KMS-11 (cell line): ENCODE data around the gene C1orf52.

Experiments
- H2AFZ ChIP-seq: fragments of 200-600 bp; sonication (generic); 2 replicates; pipeline ENCODE4 v1.6.1; 2016; ENCODE audit warnings: antibody characterized with exemption, mixed run types, low read depth
- H3K27ac ChIP-seq: fragments of 200-600 bp; sonication (generic); 2 replicates; pipeline ENCODE4 v1.6.1; 2016; ENCODE audit warnings: mild to moderate bottlenecking, mixed run types
- H3K27me3 ChIP-seq: fragments of 200-600 bp; sonication (generic); 2 replicates; pipeline ENCODE4 v1.6.1; 2017; ENCODE audit warnings: mild to moderate bottlenecking, low read depth, mixed run types, moderate library complexity; ENCODE audit not compliant: insufficient read depth
- H3K36me3 ChIP-seq: fragments of 200-600 bp; sonication (generic); 2 replicates; pipeline ENCODE4 v1.6.1; 2017; ENCODE audit warnings: mild to moderate bottlenecking, mixed run types; ENCODE audit not compliant: insufficient read depth
- H3K4me1 ChIP-seq: fragments of 200-600 bp; sonication (generic); 2 replicates; pipeline ENCODE4 v1.6.1; 2016; ENCODE audit warnings: mild to moderate bottlenecking, low read depth, mixed run types; ENCODE audit not compliant: poor library complexity, severe bottlenecking
- H3K4me2 ChIP-seq: fragments of 200-600 bp; sonication (generic); 2 replicates; pipeline ENCODE4 v1.7.0; 2016; ENCODE audit warnings: mild to moderate bottlenecking, mixed run types
- H3K4me3 ChIP-seq: fragments of 200-600 bp; sonication (generic); IDR thresholded peaks from 2 replicates; pipeline ENCODE4 v1.6.1; 2017; ENCODE audit warnings: low read depth, low read length, mixed read lengths; ENCODE audit not compliant: insufficient read depth
- H3K79me2 ChIP-seq: fragments of 200-600 bp; sonication (generic); 2 replicates; pipeline ENCODE4 v1.6.1; 2016; ENCODE audit warnings: low read depth, mixed run types; ENCODE audit not compliant: insufficient read depth
- H3K9ac ChIP-seq: fragments of 200-600 bp; sonication (generic); 2 replicates; pipeline ENCODE4 v1.6.1; 2016; ENCODE audit warnings: mild to moderate bottlenecking, mixed run types
- H4K20me1 ChIP-seq: fragments of 200-600 bp; sonication (generic); 2 replicates; pipeline ENCODE4 v1.6.1; 2016; ENCODE audit warnings: mild to moderate bottlenecking, mixed run types; ENCODE audit not compliant: insufficient read depth
- CTCF ChIP-seq: fragments of 200-600 bp; sonication (generic); conservative IDR thresholded peaks from 2 replicates; pipeline ENCODE4 v1.6.1; 2017; ENCODE audit warnings: low read depth, mild to moderate bottlenecking, antibody characterized with exemption, low read length, moderate library complexity, mixed read lengths

C1orf52 gene

GRCh38 chr1:85303440-85304162 lies 44.1 kb upstream of the C1orf52 start:
- no peak for TF ChIP-seq CTCF
- H3K27ac ChIP-seq: no peak overlapping the region
- no peaks in the 10 kb centered on the region for H3K27me3 ChIP-seq
- H3K4me2 ChIP-seq: no peak overlapping the region
- no peaks in the 10 kb centered on the region for H3K4me1 ChIP-seq
- H4K20me1 ChIP-seq: no peaks in the 10 kb centered on the region
- no peak overlapping the region for H3K4me3 ChIP-seq
- no peak overlapping the region for H3K9ac ChIP-seq
- H3K79me2 ChIP-seq: no peaks in the 10 kb centered on the region
- H2AFZ ChIP-seq: no peak overlapping the region
- H3K36me3 ChIP-seq: no peaks in the 10 kb centered on the region

GRCh38 chr1:85300140-85300539 lies 40.7 kb upstream of the C1orf52 start:
- H3K4me2 ChIP-seq: no peak overlapping the region
- no peak for TF ChIP-seq CTCF
- no peaks in the 10 kb centered on the region for H3K36me3 ChIP-seq
- no peaks in the 10 kb centered on the region for H4K20me1 ChIP-seq
- no peaks in the 10 kb centered on the region for H3K4me1 ChIP-seq
- no peak overlapping the region for H3K4me3 ChIP-seq
- no peak overlapping the region for H3K9ac ChIP-seq
- no peak overlapping the region for H2AFZ ChIP-seq
- H3K27me3 ChIP-seq: no peaks in the 10 kb centered on the region
- no peaks in the 10 kb centered on the region for H3K79me2 ChIP-seq
- no peak overlapping the region for H3K27ac ChIP-seq

GRCh38 chr1:85297855-85298629 lies 38.6 kb upstream of the C1orf52 start:
- H3K4me2 ChIP-seq: no peak overlapping the region
- no peaks in the 10 kb centered on the region for H3K4me1 ChIP-seq
- no peak overlapping the region for H3K4me3 ChIP-seq
- no peaks in the 10 kb centered on the region for H3K27me3 ChIP-seq
- H2AFZ ChIP-seq: no peak overlapping the region
- no peak for TF ChIP-seq CTCF
- H3K9ac ChIP-seq: no peak overlapping the region
- no peaks in the 10 kb centered on the region for H3K79me2 ChIP-seq
- H3K27ac ChIP-seq: no peak overlapping the region
- H4K20me1 ChIP-seq: no peaks in the 10 kb centered on the region
- no peaks in the 10 kb centered on the region for H3K36me3 ChIP-seq

GRCh38 chr1:85297538-85297854 lies 38.0 kb upstream of the C1orf52 start:
- H3K79me2 ChIP-seq: no peaks in the 10 kb centered on the region
- no peak overlapping the region for H3K4me3 ChIP-seq
- H2AFZ ChIP-seq: no peak overlapping the region
- H4K20me1 ChIP-seq: no peaks in the 10 kb centered on the region
- no peaks in the 10 kb centered on the region for H3K27me3 ChIP-seq
- no peak overlapping the region for H3K4me2 ChIP-seq
- H3K4me1 ChIP-seq: no peaks in the 10 kb centered on the region
- no peaks in the 10 kb centered on the region for H3K36me3 ChIP-seq
- no peak overlapping the region for H3K9ac ChIP-seq
- no peak for TF ChIP-seq CTCF
- H3K27ac ChIP-seq: no peak overlapping the region
